BE2C (cell line): Measurements from ENCODE around the gene SUSD6.

Experiments
- DNase-seq: peaks from one replicate; pipeline ENCODE4 v3.0.0-alpha.2; 2020
- H3K27me3 ChIP-seq: fragments of 250-450 bp; sonication (Bioruptor Pico); 2 replicates; pipeline ENCODE4 v1.5.1; 2020; ENCODE audit warnings: mild to moderate bottlenecking
- H3K36me3 ChIP-seq: fragments of 250-450 bp; sonication (Bioruptor Pico); 2 replicates; pipeline ENCODE4 v1.5.1; 2020; ENCODE audit warnings: mild to moderate bottlenecking
- H3K4me1 ChIP-seq: fragments of 250-450 bp; sonication (Bioruptor Pico); 2 replicates; pipeline ENCODE4 v1.5.1; 2020
- H3K4me3 ChIP-seq: 2 replicates; pipeline ENCODE4 v1.5.1; 2011; ENCODE audit warnings: low read depth, low read length
- H3K9me3 ChIP-seq: fragments of 250-450 bp; sonication (Bioruptor Pico); 2 replicates; pipeline ENCODE4 v1.5.1; 2020
- CTCF ChIP-seq: IDR thresholded peaks from 2 replicates; pipeline ENCODE4 v1.5.1; 2012; ENCODE audit warnings: mild to moderate bottlenecking, low read depth, low read length

The SUSD6 gene

GRCh38 chr14:69652942-69653684 lies 41.7 kb downstream of the SUSD6 start:
- no peaks in the 10 kb centered on the region for H3K36me3 ChIP-seq
- DNase-seq, result no peak
- no peaks in the 10 kb centered on the region; the same call in 1 of the 2 replicates for H3K4me1 ChIP-seq
- H3K4me3 ChIP-seq, result no peak overlapping the region
- no peaks in the 10 kb centered on the region for H3K27me3 ChIP-seq
- no peak for TF ChIP-seq CTCF
- no peaks in the 10 kb centered on the region for H3K9me3 ChIP-seq

GRCh38 chr14:69654116-69654515 lies 42.7 kb downstream of the SUSD6 start:
- no peak for DNase-seq
- no peaks in the 10 kb centered on the region; the same call in 1 of the 2 replicates for H3K4me1 ChIP-seq
- no peaks in the 10 kb centered on the region for H3K36me3 ChIP-seq
- no peaks in the 10 kb centered on the region for H3K9me3 ChIP-seq
- no peaks in the 10 kb centered on the region for H3K27me3 ChIP-seq
- no peak for TF ChIP-seq CTCF
- H3K4me3 ChIP-seq, result no peak overlapping the region

GRCh38 chr14:69657950-69658355 lies 46.6 kb downstream of the SUSD6 start:
- Histone ChIP-seq H3K4me3 (no peak overlapping the region), H3K36me3 (no peaks in the 10 kb centered on the region), H3K4me1 (no peaks in the 10 kb centered on the region), H3K27me3 (no peaks in the 10 kb centered on the region), H3K9me3 (no peaks in the 10 kb centered on the region)
- no peak for DNase-seq
- TF ChIP-seq CTCF, result no peak

GRCh38 chr14:69658664-69659261 lies 47.4 kb downstream of the SUSD6 start:
- DNase-seq, result no peak
- TF ChIP-seq CTCF, result no peak
- Histone ChIP-seq H3K9me3 (no peaks in the 10 kb centered on the region), H3K27me3 (no peaks in the 10 kb centered on the region), H3K36me3 (no peaks in the 10 kb centered on the region), H3K4me3 (no peak overlapping the region), H3K4me1 (no peaks in the 10 kb centered on the region)

GRCh38 chr14:69660344-69661193 lies 49.2 kb downstream of the SUSD6 start:
- TF ChIP-seq CTCF, result no peak
- no peaks in the 10 kb centered on the region for H3K9me3 ChIP-seq
- H3K27me3 ChIP-seq, result no peaks in the 10 kb centered on the region
- no peaks in the 10 kb centered on the region for H3K36me3 ChIP-seq
- DNase-seq, result no peak
- H3K4me3 ChIP-seq, result no peak overlapping the region
- peaks cover 11% of the 10 kb centered on the region for H3K4me1 ChIP-seq

GRCh38 chr14:69661194-69661537 lies 49.8 kb downstream of the SUSD6 start:
- no peak for TF ChIP-seq CTCF
- Histone ChIP-seq H3K9me3 (no peaks in the 10 kb centered on the region), H3K36me3 (no peaks in the 10 kb centered on the region), H3K27me3 (no peaks in the 10 kb centered on the region), H3K4me3 (no peak overlapping the region), H3K4me1 (peaks cover 11% of the 10 kb centered on the region)
- DNase-seq, result no peak
